Forelimb muscle (tissue), 1 donor: ENCODE measurements around the gene RNF157. TPM values are rescaled to one million over a fixed set of nuclear protein-coding genes. Genes with fewer than 3 reads are reported as not detected.

Experiments used
- polyA plus RNA-seq: library from polyadenylated mRNA; unstranded; fragments of 120-200 nt; gene quantifications from one replicate; pipeline ENCODE4 v1.2.1, GENCODE V29; 2013; ENCODE audit not compliant: insufficient read length

Gene RNF157
- polyA plus RNA-seq, 1 donor: 12.1 TPM

Other genes starting within 250 kb of the RNF157 start
- 4.6 TPM for gene CDK3, start 239.6 kb downstream of the RNF157 start, polyA plus RNA-seq
- gene EVPL, start 213.2 kb downstream of the RNF157 start, polyA plus RNA-seq: 0.20 TPM
- 82.4 TPM for gene SRP68, start 168.0 kb downstream of the RNF157 start, polyA plus RNA-seq
- not detected for gene GALR2, start 165.7 kb downstream of the RNF157 start, polyA plus RNA-seq
- 7.2 TPM for gene ZACN, start 161.3 kb downstream of the RNF157 start, polyA plus RNA-seq
- gene EXOC7, start 136.7 kb downstream of the RNF157 start, polyA plus RNA-seq: 78.3 TPM
- 0.05 TPM for gene FOXJ1, start 99.2 kb downstream of the RNF157 start, polyA plus RNA-seq
- 18.3 TPM for gene UBALD2, start 24.9 kb upstream of the RNF157 start, polyA plus RNA-seq
- gene QRICH2, start 67.8 kb upstream of the RNF157 start, polyA plus RNA-seq: 3.5 TPM
- gene PRPSAP1, start 113.4 kb upstream of the RNF157 start, polyA plus RNA-seq: 31.5 TPM
- 1.7 TPM for gene SPHK1, start 144.1 kb upstream of the RNF157 start, polyA plus RNA-seq
- gene UBE2O, start 212.7 kb upstream of the RNF157 start, polyA plus RNA-seq: 14.1 TPM
- 0.37 TPM for gene AANAT, start 227.1 kb upstream of the RNF157 start, polyA plus RNA-seq